DND-41 (cell line): ENCODE data around the gene KIAA1191.

Experiments used
- ATAC-seq: fragments of 200-7000 bp; cut with Tn5 transposase; 3 replicates; pipeline ENCODE4 v1.9.1; 2021; ENCODE audit warnings: low read depth; ENCODE audit not compliant: insufficient read depth
- DNase-seq: peaks from one replicate; pipeline ENCODE4 v3.0.0-alpha.2; 2020
- H2AFZ ChIP-seq: 2 replicates; pipeline ENCODE4 v1.6.0; 2012; ENCODE audit warnings: low read depth, low read length
- H3K27ac ChIP-seq: 2 replicates; pipeline ENCODE4 v1.5.1; 2012; ENCODE audit warnings: low read length, inconsistent platforms
- H3K27me3 ChIP-seq: fragments of 200-600 bp; sonication (generic); 2 replicates; pipeline ENCODE4 v1.6.0; 2012; ENCODE audit warnings: low read length, mild to moderate bottlenecking, inconsistent platforms; ENCODE audit not compliant: insufficient read depth, poor library complexity
- H3K36me3 ChIP-seq: 2 replicates; pipeline ENCODE4 v1.5.1; 2012; ENCODE audit warnings: low read length, inconsistent platforms; ENCODE audit not compliant: insufficient read depth
- H3K4me1 ChIP-seq: 2 replicates; pipeline ENCODE4 v1.5.1; 2012; ENCODE audit warnings: mild to moderate bottlenecking, low read length; ENCODE audit not compliant: insufficient read depth
- H3K4me2 ChIP-seq: 2 replicates; pipeline ENCODE4 v1.6.0; 2012; ENCODE audit warnings: mild to moderate bottlenecking, moderate library complexity, low read length, inconsistent platforms; ENCODE audit not compliant: insufficient read depth
- H3K4me3 ChIP-seq, 2 experiments: fragments of 200-600 bp in 1 of 2; shearing (Covaris generic) in 1 of 2; 2 replicates each; pipeline ENCODE4 v1.5.1; 2012 to 2016; ENCODE audit warnings: inconsistent platforms in 2 of 2, low read length in 2 of 2, mild to moderate bottlenecking in 2 of 2, low read depth in 1 of 2, moderate library complexity in 1 of 2
- H3K79me2 ChIP-seq: 2 replicates; pipeline ENCODE4 v1.6.0; 2012; ENCODE audit warnings: low read length, inconsistent platforms; ENCODE audit not compliant: insufficient read depth
- H3K9ac ChIP-seq: 2 replicates; pipeline ENCODE4 v1.6.0; 2012; ENCODE audit warnings: low read depth, mild to moderate bottlenecking, inconsistent platforms, low read length, moderate library complexity
- H3K9me3 ChIP-seq: 2 replicates; pipeline ENCODE4 v1.5.1; 2012; ENCODE audit warnings: low read length, moderate library complexity, mild to moderate bottlenecking, inconsistent platforms; ENCODE audit not compliant: insufficient read depth, severe bottlenecking
- H4K20me1 ChIP-seq: 2 replicates; pipeline ENCODE4 v1.6.0; 2012; ENCODE audit warnings: low read length; ENCODE audit not compliant: insufficient read depth
- CTCF ChIP-seq: IDR thresholded peaks from 2 replicates; pipeline ENCODE4 v1.5.1; 2012; ENCODE audit warnings: borderline replicate concordance, low read length, moderate library complexity, mild to moderate bottlenecking; ENCODE audit not compliant: poor library complexity, severe bottlenecking; ENCODE audit errors: extremely low read depth
- EZH2 ChIP-seq: IDR thresholded peaks from 3 replicates; pipeline ENCODE4 v1.6.1; 2012; ENCODE audit warnings: borderline replicate concordance, low read depth, mild to moderate bottlenecking, moderate library complexity, low read length, inconsistent platforms; ENCODE audit not compliant: severe bottlenecking

KIAA1191 gene

DNA sequence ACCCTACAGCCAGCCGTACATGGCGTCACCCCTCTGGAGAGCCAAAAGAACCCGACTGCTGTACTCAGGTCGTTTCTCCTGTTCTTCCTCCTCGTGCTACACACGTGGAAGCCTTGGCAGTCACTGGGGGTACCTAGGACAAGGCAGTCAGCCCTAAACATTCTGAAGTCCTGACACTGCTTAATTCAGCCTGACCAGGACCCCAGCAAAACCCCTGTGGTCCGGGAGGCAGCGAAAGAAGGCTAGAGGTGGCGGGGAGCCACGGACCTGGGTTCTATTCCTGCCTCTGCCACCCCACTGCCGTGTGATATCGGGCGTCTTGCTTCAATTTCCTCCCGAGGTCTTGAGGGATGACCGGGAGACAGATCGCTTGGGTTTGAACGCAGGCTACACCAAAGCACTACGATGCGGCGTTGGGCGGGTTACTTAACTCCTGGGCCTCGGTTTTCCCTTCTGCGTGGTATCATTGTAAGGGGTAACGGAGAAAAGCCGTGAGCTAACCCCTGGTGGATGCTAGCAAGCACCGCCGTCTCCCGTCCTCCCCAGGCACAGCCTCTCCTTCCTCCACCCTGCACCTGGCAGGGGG lies 3.3 kb upstream of the KIAA1191 start:
- TF ChIP-seq CTCF (no peak), EZH2 (no peak)
- peaks cover 17% of the 10 kb centered on the region for H3K79me2 ChIP-seq
- H3K9ac ChIP-seq, result no peak overlapping the region
- H3K36me3 ChIP-seq, result peaks cover 5% of the 10 kb centered on the region; the same call in 1 of the 2 replicates
- peaks cover 22% of the 10 kb centered on the region for H3K4me1 ChIP-seq
- no peak overlapping the region for H3K4me3 ChIP-seq
- no peak for ATAC-seq
- no peak for DNase-seq
- H3K27ac ChIP-seq, result no peak overlapping the region
- H4K20me1 ChIP-seq, result peaks cover 5% of the 10 kb centered on the region; the same call in 1 of the 2 replicates
- H3K9me3 ChIP-seq, result no peaks in the 10 kb centered on the region
- H3K27me3 ChIP-seq, result no peaks in the 10 kb centered on the region
- no peak overlapping the region for H3K4me2 ChIP-seq
- no peak overlapping the region for H2AFZ ChIP-seq

GRCh38 chr5:176362233-176362490 lies 598 bp upstream of the KIAA1191 start:
- H3K4me2 ChIP-seq, result peak overlapping the region; percentile 82
- no peak for DNase-seq
- H3K27ac ChIP-seq, result peak overlapping the region; percentile 48
- ATAC-seq, result no peak
- H3K4me3 ChIP-seq, result peak overlapping the region; percentile 6 to 75; a peak in 3 of 4 replicates
- no peaks in the 10 kb centered on the region for H3K9me3 ChIP-seq
- H2AFZ ChIP-seq, result peak overlapping the region; percentile 89
- peaks cover 38% of the 10 kb centered on the region for H3K79me2 ChIP-seq
- peaks cover 22% of the 10 kb centered on the region for H3K36me3 ChIP-seq
- H3K4me1 ChIP-seq, result peaks cover 28% of the 10 kb centered on the region
- no peaks in the 10 kb centered on the region for H3K27me3 ChIP-seq
- H4K20me1 ChIP-seq, result peaks cover 11% of the 10 kb centered on the region; the same call in 1 of the 2 replicates
- H3K9ac ChIP-seq, result peak overlapping the region; percentile 90
- TF ChIP-seq EZH2 (no peak), CTCF (no peak)

- Histone ChIP-seq H3K4me1 (peaks cover 28% of the 10 kb centered on the region), H3K4me3 (peak overlapping the region; percentile 75 to 99), H3K4me2 (peak overlapping the region; percentile 82), H3K36me3 (peaks cover 33% of the 10 kb centered on the region), H3K9me3 (no peaks in the 10 kb centered on the region), H3K9ac (peak overlapping the region; percentile 90), H3K79me2 (peaks cover 50% of the 10 kb centered on the region), H3K27me3 (no peaks in the 10 kb centered on the region), H4K20me1 (peaks cover 17% of the 10 kb centered on the region; the same call in 1 of the 2 replicates), H3K27ac (peak overlapping the region; percentile 80), H2AFZ (peak overlapping the region; percentile 89)
- no peak for DNase-seq
- TF ChIP-seq EZH2 (no peak), CTCF (no peak)
- no peak; the same call in 2 of the 3 replicates for ATAC-seq
Observed at GRCh38 chr5:176360894-176361436, 599 bp downstream of the KIAA1191 start.
